ENCODE measurements around the gene NCDN. TPM values are rescaled to one million over a fixed set of nuclear protein-coding genes. Genes with fewer than 3 reads are reported as not detected.
"Not testable (repeated sequence)": the region's sequence is repeated elsewhere in the genome, so short reads cannot be mapped to it uniquely, and the experiment has no call there.

Gene NCDN
- total and polyA plus RNA-seq, 3 experiments from 2014 or later = 15.7 to 50.4 (median 49.0) TPM

GRCh38 chr1:35573198-35574124, 15.9 kb downstream of the NCDN start, which contains the start of gene TFAP2E:
Gene TFAP2E (plus strand): TSS chr1:35573314. CDS start chr1:35573578, 264 bp downstream.
- H3K27ac ChIP-seq (ENCODE audit: low read depth, low read length) = no peak within 1 kb of the TSS
- Mint-ChIP-seq H3K27me3 (peaks cover 0 to 2% of the 10 kb centered on the region in 2 donors), H3K9me3 (no peaks in the 10 kb centered on the region), H3K27ac (peak within 1 kb of the TSS in 3 of 8 donors; percentile 28 to 58 (median 51)), H3K36me3 (peaks cover 0 to 3% (median 0%) of the 10 kb centered on the region in 3 donors), H3K4me3 (peak within 1 kb of the TSS in 3 of 7 donors; percentile 39 to 51 (median 49)), H3K4me1 (peaks cover 27 to 39% (median 32%) of the 10 kb centered on the region in 3 donors)
- DNase-seq = no peak
- CTCF ChIA-PET = interaction anchor here (0.8 to 3.8 kb wide), 4 partner anchors 11 to 153 kb away, joined by 3 to 25 read pairs (median 10); no protein-coding TSS in a partner anchor
- peaks cover 21% of the 10 kb centered on the region for H3K4me1 ChIP-seq (ENCODE audit: insufficient read depth, low read length)
- POLR2A ChIA-PET = interaction anchor here (0.6 to 1.6 kb wide), 4 partner anchors 16 to 360 kb away, joined by 3 to 6 read pairs (median 5); partner anchors contain the start of genes KIAA0319L and NCDN
- H3K9me3 ChIP-seq (ENCODE audit: low read length) = no peaks in the 10 kb centered on the region
- H3K27me3 ChIP-seq (ENCODE audit: insufficient read depth, low read length, poor library complexity, severe bottlenecking) = no peaks in the 10 kb centered on the region
- H3K36me3 ChIP-seq (ENCODE audit: insufficient read depth, low read length) = no peaks in the 10 kb centered on the region
- no peak within 1 kb of the TSS for H3K4me3 ChIP-seq (ENCODE audit: low read length)

GRCh38 chr1:35574125-35574654, 16.6 kb downstream of the NCDN start:
- ChIA-PET POLR2A (interaction anchor here (0.6 kb wide), 1 partner anchor 197 kb away, joined by 5 read pairs; no protein-coding TSS in a partner anchor), CTCF (interaction anchor here (3.8 kb wide), 1 partner anchor 141 kb away, joined by 15 read pairs; no protein-coding TSS in a partner anchor)
- H3K27ac Mint-ChIP-seq = no peak overlapping the region
- no peak overlapping the region for H3K4me3 ChIP-seq (ENCODE audit: low read length)
- no peaks in the 10 kb centered on the region for H3K9me3 ChIP-seq (ENCODE audit: low read length)
- peaks cover 25 to 37% (median 28%) of the 10 kb centered on the region in 3 donors for H3K4me1 Mint-ChIP-seq
- H3K36me3 ChIP-seq (ENCODE audit: insufficient read depth, low read length) = no peaks in the 10 kb centered on the region
- no peak for DNase-seq
- H3K4me1 ChIP-seq (ENCODE audit: insufficient read depth, low read length) = peaks cover 21% of the 10 kb centered on the region
- H3K4me3 Mint-ChIP-seq = peak overlapping the region in 3 of 7 donors; percentile 34 to 55 (median 39)
- no peaks in the 10 kb centered on the region for H3K9me3 Mint-ChIP-seq
- H3K27ac ChIP-seq (ENCODE audit: low read depth, low read length) = no peak overlapping the region
- no peaks in the 10 kb centered on the region for H3K27me3 ChIP-seq (ENCODE audit: insufficient read depth, low read length, poor library complexity, severe bottlenecking)
- peaks cover 0 to 3% (median 0%) of the 10 kb centered on the region in 3 donors for H3K36me3 Mint-ChIP-seq
- peaks cover 0 to 2% of the 10 kb centered on the region in 2 donors for H3K27me3 Mint-ChIP-seq

- Histone ChIP-seq H3K27ac (ENCODE audit: low read depth, low read length) (no peak overlapping the region), H3K27me3 (ENCODE audit: insufficient read depth, low read length, poor library complexity, severe bottlenecking) (no peaks in the 10 kb centered on the region), H3K9me3 (ENCODE audit: low read length) (no peaks in the 10 kb centered on the region), H3K4me3 (ENCODE audit: low read length) (no peak overlapping the region), H3K4me1 (ENCODE audit: insufficient read depth, low read length) (peaks cover 20% of the 10 kb centered on the region), H3K36me3 (ENCODE audit: insufficient read depth, low read length) (no peaks in the 10 kb centered on the region)
- POLR2A ChIA-PET = no interaction called here
- Mint-ChIP-seq H3K9me3 (no peaks in the 10 kb centered on the region), H3K4me1 (peaks cover 25 to 37% (median 28%) of the 10 kb centered on the region in 3 donors), H3K27me3 (peaks cover 0 to 2% of the 10 kb centered on the region in 2 donors), H3K4me3 (peak overlapping the region in 5 of 7 donors; percentile 39 to 83 (median 55)), H3K36me3 (peaks cover 0 to 3% (median 0%) of the 10 kb centered on the region in 3 donors), H3K27ac (peak overlapping the region in 5 of 8 donors; percentile 17 to 60 (median 38))
- no peak for DNase-seq
- CTCF ChIA-PET = interaction anchor here (2.0 kb wide), 1 partner anchor 152 kb away, joined by 6 read pairs; no protein-coding TSS in a partner anchor
Measured at GRCh38 chr1:35574655-35575415, 17.2 kb downstream of the NCDN start.

- H3K36me3 Mint-ChIP-seq = peaks cover 0 to 3% (median 0%) of the 10 kb centered on the region in 3 donors
- peak overlapping the region; percentile 44 to 87 (median 81) for H3K4me3 Mint-ChIP-seq
- DNase-seq = no peak
- ChIA-PET CTCF (interaction anchor here (2.0 kb wide), 1 partner anchor 151 kb away, joined by 6 read pairs; no protein-coding TSS in a partner anchor), POLR2A (no interaction called here)
- no peaks in the 10 kb centered on the region for H3K36me3 ChIP-seq (ENCODE audit: insufficient read depth, low read length)
- H3K9me3 ChIP-seq (ENCODE audit: low read length) = no peaks in the 10 kb centered on the region
- peaks cover 0 to 2% of the 10 kb centered on the region in 2 donors for H3K27me3 Mint-ChIP-seq
- no peaks in the 10 kb centered on the region for H3K9me3 Mint-ChIP-seq
- H3K27me3 ChIP-seq (ENCODE audit: insufficient read depth, low read length, poor library complexity, severe bottlenecking) = no peaks in the 10 kb centered on the region
- H3K27ac Mint-ChIP-seq = peak overlapping the region in 7 of 8 donors; percentile 0 to 85 (median 27)
- no peak overlapping the region for H3K27ac ChIP-seq (ENCODE audit: low read depth, low read length)
- H3K4me1 ChIP-seq (ENCODE audit: insufficient read depth, low read length) = peaks cover 20% of the 10 kb centered on the region
- peaks cover 25 to 37% (median 28%) of the 10 kb centered on the region in 3 donors for H3K4me1 Mint-ChIP-seq
- no peak overlapping the region for H3K4me3 ChIP-seq (ENCODE audit: low read length)
Measured at GRCh38 chr1:35575416-35575958, 17.9 kb downstream of the NCDN start.

GRCh38 chr1:35576061-35576765, 18.6 kb downstream of the NCDN start:
- peak overlapping the region; percentile 80 to 89 (median 85) for H3K4me3 Mint-ChIP-seq
- CTCF ChIA-PET = interaction anchor here (2.0 to 2.2 kb wide), 2 partner anchors 7 to 151 kb away, joined by 6 to 13 read pairs; no protein-coding TSS in a partner anchor
- H3K27me3 Mint-ChIP-seq = peaks cover 0 to 2% of the 10 kb centered on the region in 2 donors
- DNase-seq = no peak
- Histone ChIP-seq H3K4me3 (ENCODE audit: low read length) (no peak overlapping the region), H3K36me3 (ENCODE audit: insufficient read depth, low read length) (no peaks in the 10 kb centered on the region), H3K27ac (ENCODE audit: low read depth, low read length) (no peak overlapping the region), H3K9me3 (ENCODE audit: low read length) (no peaks in the 10 kb centered on the region), H3K27me3 (ENCODE audit: insufficient read depth, low read length, poor library complexity, severe bottlenecking) (no peaks in the 10 kb centered on the region), H3K4me1 (ENCODE audit: insufficient read depth, low read length) (peaks cover 20% of the 10 kb centered on the region)
- H3K4me1 Mint-ChIP-seq = peaks cover 25 to 37% (median 28%) of the 10 kb centered on the region in 3 donors
- no peaks in the 10 kb centered on the region for H3K9me3 Mint-ChIP-seq
- H3K27ac Mint-ChIP-seq = peak overlapping the region in 7 of 8 donors; percentile 46 to 85 (median 60)
- peaks cover 0 to 3% (median 0%) of the 10 kb centered on the region in 3 donors for H3K36me3 Mint-ChIP-seq
- POLR2A ChIA-PET = no interaction called here

GRCh38 chr1:35576766-35577070, 19.1 kb downstream of the NCDN start:
- H3K9me3 Mint-ChIP-seq = not testable (repeated sequence)

More at GRCh38 chr1:35576766-35577070, 19.1 kb downstream of the NCDN start:
- POLR2A ChIA-PET; H3K36me3 ChIP-seq (ENCODE audit: insufficient read depth, low read length); H3K9me3 ChIP-seq (ENCODE audit: low read length); H3K27me3 Mint-ChIP-seq; H3K36me3 Mint-ChIP-seq; H3K27me3 ChIP-seq (ENCODE audit: insufficient read depth, low read length, poor library complexity, severe bottlenecking); H3K27ac ChIP-seq (ENCODE audit: low read depth, low read length); DNase-seq; H3K4me3 ChIP-seq (ENCODE audit: low read length): not testable (repeated sequence)
- Mint-ChIP-seq H3K4me1 (peaks cover 25 to 37% (median 28%) of the 10 kb centered on the region in 3 donors), H3K27ac (peak overlapping the region; percentile 41 to 85 (median 56)), H3K4me3 (peak overlapping the region; percentile 81 to 96 (median 89))
- CTCF ChIA-PET = interaction anchor here (2.0 to 2.2 kb wide), 2 partner anchors 8 to 150 kb away, joined by 6 to 13 read pairs; no protein-coding TSS in a partner anchor
- peaks cover 20% of the 10 kb centered on the region for H3K4me1 ChIP-seq (ENCODE audit: insufficient read depth, low read length)

Data from CD8-positive, alpha-beta memory T cell (primary cell).